Epidermal melanocyte (primary cell): ENCODE results near the gene CPM.
"Not testable (repeated sequence)": the region's sequence is repeated elsewhere in the genome, so short reads cannot be mapped to it uniquely, and the experiment has no call there.

Experiments used
- DNase-seq: peaks from one replicate; pipeline ENCODE4 v3.0.0; 2011; ENCODE audit warnings: low spot score; ENCODE audit not compliant: insufficient read length

CPM gene

GRCh38 chr12:68853396-68854077 is 79.4 kb downstream of the CPM start:
- no peak for DNase-seq

- no peak for DNase-seq
These were observed 81.2 kb downstream of the CPM start for GRCh38 chr12:68851592-68852306.

GRCh38 chr12:68850390-68850789 is 82.6 kb downstream of the CPM start:
- DNase-seq, result no peak

- no peak for DNase-seq
These were observed 86.2 kb downstream of the CPM start for GRCh38 chr12:68846811-68847210.

GRCh38 chr12:68844788-68845695 is 87.9 kb downstream of the CPM start:
- no peak for DNase-seq

GRCh38 chr12:68844318-68844745 is 88.6 kb downstream of the CPM start:
- DNase-seq, result no peak

GRCh38 chr12:68842784-68843567 is 90.0 kb downstream of the CPM start:
- no peak for DNase-seq

- DNase-seq, result no peak
These were observed 90.8 kb downstream of the CPM start for GRCh38 chr12:68842123-68842522.

GRCh38 chr12:68841717-68842116 is 91.3 kb downstream of the CPM start:
- no peak for DNase-seq

GRCh38 chr12:68841175-68841574 is 91.8 kb downstream of the CPM start:
- not testable (repeated sequence) for DNase-seq

- no peak for DNase-seq
These were observed 93.5 kb downstream of the CPM start for GRCh38 chr12:68839183-68840147.

- DNase-seq, result no peak
These were observed 94.7 kb downstream of the CPM start for GRCh38 chr12:68838046-68838886.

GRCh38 chr12:68837215-68837614 is 95.8 kb downstream of the CPM start:
- DNase-seq, result no peak

- no peak for DNase-seq
These were observed 97.5 kb downstream of the CPM start for GRCh38 chr12:68835333-68835908.

- no peak for DNase-seq
These were observed 99.5 kb downstream of the CPM start for GRCh38 chr12:68833508-68833907.

- DNase-seq, result no peak
These were observed 100.5 kb downstream of the CPM start for GRCh38 chr12:68832504-68832867.

- DNase-seq, result no peak
These were observed 101.0 kb downstream of the CPM start for GRCh38 chr12:68831751-68832503.

- no peak for DNase-seq
These were observed 101.7 kb downstream of the CPM start for GRCh38 chr12:68831272-68831671.
